Forelimb muscle (tissue), 1 donor: ENCODE results near the gene AP2M1. TPM values are rescaled to one million over a fixed set of nuclear protein-coding genes. Genes with fewer than 3 reads are reported as not detected.
"Not testable (repeated sequence)": the region's sequence is repeated elsewhere in the genome, so short reads cannot be mapped to it uniquely, and the experiment has no call there.

Source experiments
- DNase-seq: peaks from one replicate; pipeline ENCODE4 v3.0.0-alpha.2; 2013; ENCODE audit warnings: low read depth
- polyA plus RNA-seq: library from polyadenylated mRNA; unstranded; fragments of 120-200 nt; gene quantifications from one replicate; pipeline ENCODE4 v1.2.1, GENCODE V29; 2013; ENCODE audit not compliant: insufficient read length

The AP2M1 gene
- polyA plus RNA-seq, 1 donor: 177 TPM

- no peak for DNase-seq
Measured at GRCh38 chr3:184156522-184156955, 18.1 kb upstream of the AP2M1 start.

DNA sequence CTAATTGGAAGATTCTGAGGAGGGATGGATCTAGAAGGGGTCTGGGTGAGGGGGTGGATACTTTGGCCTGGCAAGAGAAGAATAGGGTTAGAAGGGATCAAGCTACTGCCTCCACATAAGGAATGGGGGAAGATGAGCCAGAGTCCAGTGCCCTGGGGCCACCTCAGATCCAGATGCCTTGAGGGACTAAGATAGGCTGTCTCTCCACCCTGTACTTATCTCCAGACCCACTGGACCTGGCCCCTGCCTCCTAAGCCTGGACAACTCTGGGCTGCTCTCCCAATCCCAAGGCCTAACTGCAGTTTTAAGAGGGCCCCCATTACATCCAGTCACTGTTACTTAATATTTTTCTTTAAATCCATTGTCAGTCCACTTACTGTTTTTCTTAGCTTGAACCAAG lies 17.4 kb upstream of the AP2M1 start:
- no peak for DNase-seq

DNA sequence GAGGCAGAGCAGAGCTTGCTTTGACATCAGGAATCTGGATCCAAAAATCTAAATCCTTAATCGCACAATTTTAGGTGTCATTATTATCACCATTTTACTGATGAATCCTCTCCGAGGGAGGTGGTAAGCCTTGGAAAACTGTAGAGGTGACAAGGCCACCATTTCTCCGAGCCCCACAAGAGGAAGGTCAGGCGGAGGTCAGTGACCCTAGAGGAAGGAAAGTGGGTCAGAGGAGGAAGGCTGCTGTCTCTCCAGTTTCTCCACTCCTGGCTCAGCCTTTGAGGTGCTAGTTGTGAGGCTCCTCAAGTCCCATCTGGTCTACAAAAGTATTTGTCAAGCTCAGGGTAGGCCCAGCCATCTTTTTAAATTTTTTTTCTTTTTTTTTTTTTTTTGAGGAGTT lies 16.3 kb upstream of the AP2M1 start:
- no peak for DNase-seq

- DNase-seq: no peak
Measured at GRCh38 chr3:184160456-184160855, 14.2 kb upstream of the AP2M1 start.

GRCh38 chr3:184162571-184163070 lies 12.0 kb upstream of the AP2M1 start:
- not testable (repeated sequence) for DNase-seq

DNA sequence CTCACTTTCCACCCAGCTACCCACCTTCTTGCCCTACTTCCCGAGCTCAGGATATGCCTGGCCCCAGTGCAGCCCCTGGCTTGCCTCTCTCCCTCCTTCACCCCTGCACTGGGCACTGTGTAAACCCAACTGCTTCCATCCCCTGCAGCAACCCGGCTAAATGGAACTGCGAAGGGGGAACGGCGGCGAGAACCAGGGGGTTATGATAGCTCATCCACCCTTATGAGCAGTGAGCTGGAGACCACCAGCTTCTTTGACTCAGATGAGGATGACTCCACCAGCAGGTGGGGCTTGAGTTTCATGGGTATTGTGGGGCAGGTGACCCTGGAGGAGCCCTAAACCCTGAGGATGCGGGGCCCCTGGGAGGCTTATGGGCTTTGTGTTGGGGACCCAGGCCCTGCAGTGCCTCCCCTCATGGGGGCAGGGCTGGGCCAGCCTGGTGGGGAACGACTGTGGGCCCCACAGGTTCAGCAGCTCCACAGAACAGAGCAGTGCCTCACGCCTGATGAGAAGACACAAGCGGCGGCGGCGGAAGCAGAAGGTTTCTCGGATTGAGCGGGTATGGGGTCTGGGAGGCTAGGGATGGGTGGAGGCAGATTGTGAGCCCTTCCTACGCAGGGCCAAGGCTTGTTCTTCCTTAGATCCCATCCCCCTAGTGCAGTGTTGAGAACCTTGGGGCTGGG lies 9.9 kb upstream of the AP2M1 start:
- DNase-seq: no peak

DNA sequence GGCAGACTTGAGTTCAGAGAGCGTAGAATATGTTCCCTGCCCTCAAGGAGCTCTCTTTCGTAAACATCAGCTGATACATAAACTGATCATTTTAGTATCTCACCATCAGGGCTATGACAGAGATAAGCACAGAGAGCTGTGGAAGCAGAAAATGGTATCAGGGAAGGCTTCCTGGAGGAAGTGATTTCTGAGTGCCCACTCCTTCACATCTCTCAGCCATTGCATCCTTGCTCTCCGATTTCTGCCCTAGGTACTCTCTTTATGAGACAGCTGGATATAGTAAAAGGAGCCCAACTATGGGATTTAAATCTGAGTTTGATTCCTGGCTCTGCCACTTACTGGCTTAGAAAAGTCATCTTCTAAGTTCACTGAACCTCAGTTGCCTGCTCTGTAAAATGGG lies 9.1 kb upstream of the AP2M1 start:
- DNase-seq: no peak

DNA sequence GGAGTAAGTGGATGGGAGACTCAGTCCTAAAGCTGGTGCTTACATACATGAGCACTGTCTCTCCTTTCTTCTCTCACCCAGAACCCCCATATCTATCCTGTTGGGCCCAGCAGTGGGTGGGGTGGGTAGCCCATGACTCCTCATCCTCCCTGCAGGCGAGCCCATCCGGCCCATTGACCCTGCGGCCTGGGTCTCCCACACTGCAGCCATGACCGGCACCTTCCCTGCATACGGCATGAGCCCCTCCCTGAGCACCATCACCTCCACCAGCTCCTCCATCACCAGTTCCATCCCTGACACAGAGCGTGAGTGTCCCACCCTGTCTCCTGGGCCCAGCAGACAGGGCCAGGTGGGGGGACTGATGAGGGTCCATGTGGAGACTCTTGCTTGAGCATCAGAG lies 8.0 kb upstream of the AP2M1 start:
- no peak for DNase-seq

DNA sequence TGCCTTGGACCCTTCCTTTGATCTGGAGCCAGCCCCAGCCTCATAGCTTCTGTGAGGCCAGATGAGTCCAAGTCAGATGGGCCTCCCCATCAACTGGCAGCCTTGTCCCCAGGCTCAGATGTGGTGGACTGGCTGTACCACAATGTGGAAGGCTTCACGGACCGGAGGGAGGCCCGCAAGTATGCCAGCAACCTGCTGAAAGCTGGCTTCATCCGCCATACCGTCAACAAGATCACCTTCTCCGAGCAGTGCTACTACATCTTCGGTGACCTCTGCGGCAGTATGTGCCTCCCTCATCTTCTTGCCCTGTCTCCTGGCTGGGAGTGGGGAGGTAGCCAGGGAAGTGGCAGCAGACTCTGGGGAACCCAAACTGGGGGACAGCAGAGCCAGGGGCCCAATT lies 6.9 kb upstream of the AP2M1 start:
- DNase-seq: no peak

DNA sequence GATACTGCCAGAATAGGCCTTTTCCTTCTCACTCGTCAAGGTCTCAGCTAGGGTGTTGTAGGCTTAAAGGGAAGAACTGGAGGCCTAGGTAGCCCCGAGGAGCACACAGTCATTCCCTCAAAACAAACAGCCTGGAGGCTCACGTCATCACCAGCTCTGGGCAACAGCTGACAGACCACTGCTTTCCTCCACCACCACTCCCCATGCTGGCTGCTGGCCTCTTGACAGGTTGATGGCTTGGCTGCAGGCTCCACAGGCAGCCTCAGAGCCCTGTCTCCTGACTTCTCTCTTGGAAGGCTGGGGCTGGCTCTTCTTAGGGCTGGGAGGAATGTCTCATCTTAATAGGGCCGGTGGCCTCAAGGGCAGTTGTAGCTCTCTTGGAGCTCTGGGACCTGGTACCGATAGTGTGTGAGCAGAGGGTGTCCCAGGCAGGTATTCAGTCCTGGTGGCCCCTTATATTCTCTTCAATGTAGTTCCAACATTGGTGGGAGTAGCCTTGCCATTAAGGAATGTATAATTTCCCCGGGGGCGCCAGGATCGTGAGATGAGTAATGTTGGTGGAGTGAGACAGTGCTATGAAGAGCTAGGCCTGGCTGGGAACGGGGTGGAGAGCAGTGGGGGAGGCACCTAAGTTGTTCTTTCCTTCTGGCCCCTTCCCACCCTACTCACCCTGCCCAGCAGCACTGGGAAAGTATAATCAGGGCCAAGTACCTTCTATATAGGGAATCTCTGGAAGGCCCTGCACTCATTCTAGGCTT lies 6.1 kb upstream of the AP2M1 start:
- no peak for DNase-seq

DNA sequence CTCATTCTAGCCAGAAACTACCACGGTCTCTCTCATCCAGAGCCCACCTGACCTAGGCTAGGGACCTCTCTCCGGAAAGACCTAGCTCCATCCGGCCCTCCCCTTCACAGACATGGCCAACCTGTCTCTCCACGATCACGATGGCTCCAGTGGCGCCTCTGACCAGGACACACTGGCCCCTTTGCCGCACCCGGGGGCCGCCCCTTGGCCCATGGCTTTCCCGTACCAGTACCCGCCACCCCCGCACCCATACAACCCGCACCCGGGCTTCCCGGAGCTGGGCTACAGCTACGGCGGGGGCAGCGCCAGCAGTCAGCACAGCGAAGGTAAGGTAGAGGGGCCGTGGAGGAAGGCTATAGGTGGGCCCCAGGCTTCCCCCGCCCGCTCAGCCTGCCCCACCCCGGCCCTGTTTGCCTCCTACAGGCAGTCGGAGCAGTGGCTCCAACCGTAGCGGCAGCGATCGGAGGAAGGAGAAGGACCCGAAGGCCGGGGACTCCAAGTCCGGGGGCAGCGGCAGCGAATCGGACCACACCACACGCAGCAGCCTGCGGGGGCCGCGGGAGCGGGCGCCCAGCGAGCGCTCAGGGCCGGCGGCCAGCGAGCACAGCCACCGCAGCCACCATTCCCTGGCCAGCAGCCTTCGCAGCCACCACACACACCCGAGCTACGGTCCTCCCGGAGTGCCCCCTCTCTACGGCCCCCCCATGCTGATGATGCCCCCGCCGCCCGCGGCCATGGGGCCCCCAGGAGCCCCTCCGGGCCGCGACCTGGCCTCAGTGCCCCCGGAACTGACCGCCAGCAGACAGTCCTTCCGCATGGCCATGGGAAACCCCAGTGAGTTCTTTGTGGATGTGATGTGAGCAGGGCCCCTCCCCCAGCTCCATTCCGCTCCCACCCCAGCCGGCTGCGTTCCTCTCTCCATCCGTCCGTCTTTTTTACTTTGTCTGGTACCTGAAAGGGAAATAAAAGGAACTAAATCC lies 4.5 kb upstream of the AP2M1 start:
- no peak for DNase-seq

DNA sequence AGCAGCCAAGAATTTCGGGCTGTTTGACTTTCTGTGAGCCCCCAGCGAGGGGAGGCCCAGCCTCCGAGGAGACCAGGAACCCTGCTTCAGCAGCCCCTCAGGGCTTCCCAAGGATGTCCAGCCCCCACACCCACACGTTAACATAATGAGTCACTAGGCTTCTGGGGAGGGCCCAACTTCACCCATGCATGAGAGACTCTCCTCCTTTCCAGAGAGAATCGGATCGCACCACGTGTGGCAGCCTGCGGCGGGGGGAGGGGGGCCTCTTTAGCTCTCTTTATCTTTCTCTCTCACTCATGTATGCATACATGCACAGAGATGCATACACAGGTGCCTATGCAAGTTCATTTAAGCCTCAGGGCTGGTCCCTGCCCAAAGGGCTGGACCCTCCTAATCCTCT lies 3.1 kb upstream of the AP2M1 start:
- no peak for DNase-seq

DNA sequence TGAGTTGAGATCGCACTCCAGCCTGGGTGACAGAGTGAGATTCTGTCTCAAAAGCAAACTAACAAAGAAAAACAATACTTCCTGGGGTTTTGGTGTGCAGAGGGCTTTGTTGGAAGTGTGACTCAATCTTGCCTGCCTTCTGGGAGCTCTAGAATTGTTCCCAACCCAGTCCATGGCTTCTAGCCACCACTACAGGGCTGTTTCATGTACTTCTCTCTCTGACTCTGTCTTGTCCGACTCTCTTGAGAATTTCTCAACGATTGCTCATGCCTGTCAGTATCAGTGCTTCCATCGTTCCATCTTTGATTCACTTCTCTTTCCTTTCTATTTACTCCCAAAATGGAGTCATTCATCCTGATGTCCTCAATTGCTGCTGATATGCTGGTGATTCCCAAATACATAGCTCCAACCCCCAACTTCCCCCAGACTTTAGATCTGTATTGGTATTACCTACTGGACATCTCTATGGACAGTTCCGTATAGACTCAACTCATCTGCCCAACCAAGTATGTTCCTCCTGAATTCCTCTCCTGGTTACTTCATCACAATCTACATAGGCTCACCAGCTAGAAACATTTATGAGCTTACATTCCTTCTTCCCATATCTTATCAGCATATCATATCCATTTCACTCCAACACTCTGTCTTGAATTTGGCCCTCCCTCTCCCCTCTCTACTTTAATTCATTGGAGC lies 1.8 kb upstream of the AP2M1 start:
- DNase-seq: no peak

DNA sequence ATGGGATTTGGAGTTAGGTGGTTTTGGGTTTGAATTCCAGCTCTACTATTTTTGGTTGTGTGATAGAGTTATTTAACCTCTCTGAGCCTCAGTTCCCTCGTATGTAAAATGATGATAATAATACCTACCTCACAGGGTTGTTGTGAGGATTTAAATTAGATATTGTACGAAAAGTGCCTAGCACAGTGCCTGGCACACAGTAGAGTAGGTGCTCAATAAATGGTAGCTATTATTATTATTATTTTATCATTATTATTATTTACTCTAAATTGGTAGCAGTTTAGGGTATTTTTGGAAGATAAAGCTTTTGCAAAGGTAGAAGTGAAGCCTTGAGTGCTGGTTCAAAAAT lies 1.3 kb upstream of the AP2M1 start:
- DNase-seq: no peak

- no peak for DNase-seq
Measured at GRCh38 chr3:184174284-184174645, 390 bp upstream of the AP2M1 start.

DNA sequence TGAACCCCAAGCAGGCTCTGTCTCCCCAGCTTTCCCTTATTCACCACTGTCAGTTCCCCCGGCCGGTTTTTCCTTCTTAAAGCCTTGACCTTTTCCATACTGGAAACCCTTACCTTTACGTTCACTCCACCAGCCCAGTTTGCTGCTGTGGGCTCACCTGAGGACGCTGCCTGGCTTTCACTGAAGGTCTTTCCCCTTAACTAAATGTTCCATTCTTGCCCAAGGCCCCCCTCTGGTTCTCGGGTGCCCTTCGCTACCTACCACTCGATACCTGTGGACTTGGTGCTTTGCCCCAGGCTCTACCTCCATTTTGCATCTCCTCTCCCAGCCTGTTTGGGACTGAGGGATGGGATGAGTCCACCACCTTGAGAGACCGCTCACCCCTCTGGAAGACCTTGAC lies 851 bp downstream of the AP2M1 start:
- DNase-seq: no peak

GRCh38 chr3:184175981-184176376 lies 1.3 kb downstream of the AP2M1 start:
- no peak for DNase-seq

GRCh38 chr3:184176377-184177330 lies 2.0 kb downstream of the AP2M1 start:
- no peak for DNase-seq

DNA sequence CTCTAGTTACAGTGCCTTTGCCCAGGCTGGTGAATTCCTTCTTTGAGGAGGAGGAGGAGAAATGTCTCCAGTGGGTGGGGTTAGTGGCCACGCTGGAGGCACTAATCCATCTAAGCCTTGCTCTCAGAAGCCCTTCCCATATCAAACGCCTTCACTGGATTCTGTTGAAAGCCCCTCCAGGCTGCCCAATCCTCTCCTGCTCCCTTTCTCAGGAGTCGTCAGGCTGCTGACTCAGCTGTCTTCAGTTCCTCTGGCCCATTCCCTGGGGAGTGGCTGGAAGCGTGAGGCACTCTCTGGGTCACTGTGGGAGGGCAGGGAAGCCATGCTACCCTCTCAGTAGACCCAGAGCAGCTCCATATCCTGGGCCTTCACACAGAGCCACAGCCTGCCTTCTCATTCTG lies 2.7 kb downstream of the AP2M1 start:
- no peak for DNase-seq

DNA sequence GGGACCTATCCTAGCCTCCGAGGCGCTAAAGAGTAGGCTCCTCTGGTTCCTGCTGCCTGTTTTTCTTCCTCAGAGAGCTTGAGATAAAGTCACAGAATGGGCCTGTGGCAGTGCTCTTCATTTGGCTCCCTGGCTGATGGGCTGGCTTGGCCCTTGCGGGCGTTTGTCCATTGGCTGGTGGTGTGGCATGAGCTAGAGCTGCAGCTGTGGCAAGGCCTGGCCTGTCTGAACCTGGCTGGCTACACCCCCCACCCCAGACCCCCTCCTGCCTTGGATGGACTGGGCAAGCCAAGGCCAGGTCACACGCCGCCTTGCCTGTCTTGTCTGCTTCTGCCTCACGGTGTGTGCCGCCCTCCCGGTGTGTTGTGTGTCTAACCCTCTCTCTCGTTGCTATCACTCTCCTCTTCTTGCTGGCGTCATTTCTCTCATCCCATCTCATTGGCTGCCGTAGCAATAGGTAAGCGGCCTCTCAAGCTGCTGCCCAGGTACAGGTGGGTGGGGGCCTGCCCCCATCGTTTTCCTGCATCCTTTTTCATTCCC lies 3.2 kb downstream of the AP2M1 start:
- DNase-seq: no peak
